Measurements from ENCODE around the gene KCNIP1. TPM values are rescaled to one million over a fixed set of nuclear protein-coding genes. Genes with fewer than 3 reads are reported as not detected.

The KCNIP1 gene
- total RNA-seq, 2 donors from 2014 or later = 0.52 to 0.99 TPM

GRCh38 chr5:170619869-170620268, 116.0 kb downstream of the KCNIP1 start:
- no peaks in the 10 kb centered on the region for H3K9me3 ChIP-seq
- no peak overlapping the region for H3K27ac ChIP-seq
- no peaks in the 10 kb centered on the region for H3K4me1 ChIP-seq
- no peaks in the 10 kb centered on the region for H3K27me3 ChIP-seq
- ATAC-seq (no peak), DNase-seq (no peak)
- intact Hi-C loops (cut with DNase I) = loop anchor here (5.0 kb wide), 1 partner anchor 173 kb away; no protein-coding TSS in a partner anchor
- H3K36me3 ChIP-seq (replicated peaks in 1 of 2; ENCODE audit: insufficient read depth in 1 of 2, low read depth in 2 of 2) = no peaks in the 10 kb centered on the region
- TF ChIP-seq POLR2A (IDR thresholded peaks at IDR 0.05) (no peak), CTCF (IDR thresholded peaks at IDR 0.05) (no peak)
- no peak overlapping the region for H3K4me3 ChIP-seq
- 57 to 67% methylated on average over 1 of the region's 1 CpG for WGBS, 2 donors

DNA sequence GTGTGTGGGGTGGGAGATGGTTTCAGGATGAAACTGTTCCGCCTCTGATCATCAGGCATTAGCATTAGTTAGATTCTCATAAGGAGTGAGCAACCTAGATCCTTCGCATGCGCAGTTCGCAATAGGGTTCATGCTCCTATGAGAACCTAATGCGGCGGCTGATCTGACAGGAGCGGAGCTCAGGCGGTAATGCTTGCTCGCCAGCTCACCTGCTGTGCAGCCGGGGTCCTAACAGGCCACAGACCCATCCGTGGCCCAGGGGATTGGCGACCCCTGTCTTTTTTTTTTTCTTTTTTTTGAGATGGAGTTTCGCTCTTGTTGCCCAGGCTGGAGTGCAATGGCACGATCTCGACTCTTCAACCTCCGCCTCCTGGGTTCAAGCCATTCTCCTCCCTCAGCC, 119.1 kb downstream of the KCNIP1 start:
- Histone ChIP-seq H3K27me3 (no peaks in the 10 kb centered on the region), H3K4me1 (no peaks in the 10 kb centered on the region), H3K9me3 (no peaks in the 10 kb centered on the region), H3K4me3 (no peak overlapping the region), H3K36me3 (replicated peaks in 1 of 2; ENCODE audit: insufficient read depth in 1 of 2, low read depth in 2 of 2) (no peaks in the 10 kb centered on the region), H3K27ac (no peak overlapping the region)
- 83 to 89% methylated on average over 16 of the region's 16 CpGs for WGBS, 2 donors
- TF ChIP-seq CTCF (IDR thresholded peaks at IDR 0.05) (no peak), POLR2A (IDR thresholded peaks at IDR 0.05) (no peak)
- intact Hi-C loops (cut with DNase I) = no loop called here
- no peak for DNase-seq
- ATAC-seq = no peak

DNA sequence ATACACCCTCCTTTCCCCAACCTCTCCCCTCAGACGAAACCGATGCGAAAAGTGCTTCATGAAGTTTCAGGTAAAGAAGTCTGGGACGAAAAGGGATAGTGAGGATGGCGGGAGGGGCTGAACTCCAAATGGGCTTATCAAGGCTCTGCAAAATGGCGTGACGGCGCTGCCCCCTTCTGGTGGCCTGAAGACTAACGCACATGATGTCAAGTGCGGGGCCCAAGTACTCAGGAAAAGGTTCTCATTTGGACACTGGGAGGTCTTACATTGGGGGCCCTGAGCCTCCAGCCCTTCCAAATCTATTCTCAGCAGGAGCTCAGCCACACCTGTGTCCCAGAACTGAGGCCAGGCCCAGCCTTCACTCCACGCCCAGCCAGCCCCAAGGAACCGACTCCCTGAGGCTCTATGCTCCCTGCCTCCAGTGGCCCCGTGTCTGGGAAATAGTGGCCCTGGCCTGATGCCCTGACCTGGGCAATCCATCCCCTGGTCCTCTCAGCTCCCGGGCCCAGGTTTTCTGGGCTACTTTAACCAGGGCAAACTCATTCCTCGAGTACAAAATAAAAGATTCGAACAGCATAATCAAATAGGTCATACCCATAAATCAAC, 119.9 kb downstream of the KCNIP1 start:
- 44 to 46% methylated on average over 15 to 16 of the region's 16 CpGs for WGBS, 2 donors
- intact Hi-C loops (cut with DNase I) = no loop called here
- ATAC-seq = no peak
- TF ChIP-seq CTCF (IDR thresholded peaks at IDR 0.05) = peak in 5 of 7 experiments; percentile 29 to 53 (median 47)
- TF ChIP-seq POLR2A (IDR thresholded peaks at IDR 0.05) = no peak
- H3K27me3 ChIP-seq = no peaks in the 10 kb centered on the region
- H3K4me1 ChIP-seq = no peaks in the 10 kb centered on the region
- H3K4me3 ChIP-seq = no peak overlapping the region
- peak in 3 of 4 donors; percentile 35 to 42 (median 39) for DNase-seq
- no peak overlapping the region for H3K27ac ChIP-seq
- no peaks in the 10 kb centered on the region for H3K36me3 ChIP-seq (replicated peaks in 1 of 2; ENCODE audit: insufficient read depth in 1 of 2, low read depth in 2 of 2)
- H3K9me3 ChIP-seq = no peaks in the 10 kb centered on the region

DNA sequence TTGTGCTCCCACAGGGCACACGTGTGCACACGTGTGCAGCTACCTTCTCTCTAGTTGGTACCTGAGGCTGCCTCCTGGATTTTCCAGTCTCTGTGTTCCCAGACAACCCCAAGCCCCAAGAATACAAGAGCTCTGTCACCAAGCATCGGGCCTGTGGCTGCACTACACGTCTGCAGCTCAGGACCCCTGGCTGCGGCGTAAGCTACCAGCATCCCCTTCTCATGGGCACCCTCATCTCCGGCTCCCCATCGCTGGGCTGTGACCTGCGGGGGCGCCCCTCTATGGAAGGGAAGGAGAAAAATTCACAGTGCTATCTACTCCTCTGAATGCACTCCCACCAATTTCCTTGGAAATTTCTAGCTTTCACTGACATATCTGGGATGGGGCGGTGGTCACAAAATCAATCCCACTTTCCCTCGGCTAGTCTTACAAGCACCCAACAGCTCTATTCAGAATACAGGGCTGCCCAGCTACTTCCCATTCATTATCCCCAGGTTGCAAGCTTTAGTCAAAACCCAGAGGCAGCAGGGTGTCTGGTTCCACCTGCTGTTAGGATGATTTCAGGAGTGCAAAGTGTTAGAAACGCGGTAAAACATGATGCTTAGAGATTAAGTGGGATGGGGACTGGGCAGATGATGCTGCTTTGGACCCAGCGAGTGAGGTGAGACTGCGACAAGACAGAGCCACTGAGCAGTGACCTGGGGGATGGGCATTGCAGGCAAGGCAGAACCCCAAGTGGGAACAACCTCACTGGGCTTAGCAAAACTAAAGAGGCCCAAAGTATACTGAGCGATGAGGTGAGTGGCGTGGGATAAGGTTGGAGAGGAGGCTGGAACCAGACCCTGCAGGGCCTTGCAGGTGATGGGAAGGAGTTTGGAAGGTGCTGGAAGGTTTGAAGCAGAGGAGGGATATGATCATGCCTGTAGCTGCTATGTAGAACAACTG, 121.7 kb downstream of the KCNIP1 start:
- Histone ChIP-seq H3K27ac (no peak overlapping the region), H3K27me3 (no peaks in the 10 kb centered on the region), H3K4me3 (no peak overlapping the region), H3K9me3 (no peaks in the 10 kb centered on the region), H3K4me1 (no peaks in the 10 kb centered on the region), H3K36me3 (replicated peaks in 1 of 2; ENCODE audit: insufficient read depth in 1 of 2, low read depth in 2 of 2) (no peaks in the 10 kb centered on the region)
- ATAC-seq (no peak), DNase-seq (no peak)
- TF ChIP-seq POLR2A (IDR thresholded peaks at IDR 0.05) (no peak), CTCF (IDR thresholded peaks at IDR 0.05) (no peak)
- WGBS, 2 donors = 56 to 64% methylated on average over 18 of the region's 18 CpGs
- intact Hi-C loops (cut with DNase I) = loop anchor here (5.0 kb wide), 1 partner anchor 188 kb away; no protein-coding TSS in a partner anchor

Data from body of pancreas (tissue), 4 donors.